ENCODE data around the gene PASK. TPM values are rescaled to one million over a fixed set of nuclear protein-coding genes. Genes with fewer than 3 reads are reported as not detected.

PASK gene
- total RNA-seq, 4 donors from 2014 or later: 3.4 to 8.9 (median 5.6) TPM

DNA sequence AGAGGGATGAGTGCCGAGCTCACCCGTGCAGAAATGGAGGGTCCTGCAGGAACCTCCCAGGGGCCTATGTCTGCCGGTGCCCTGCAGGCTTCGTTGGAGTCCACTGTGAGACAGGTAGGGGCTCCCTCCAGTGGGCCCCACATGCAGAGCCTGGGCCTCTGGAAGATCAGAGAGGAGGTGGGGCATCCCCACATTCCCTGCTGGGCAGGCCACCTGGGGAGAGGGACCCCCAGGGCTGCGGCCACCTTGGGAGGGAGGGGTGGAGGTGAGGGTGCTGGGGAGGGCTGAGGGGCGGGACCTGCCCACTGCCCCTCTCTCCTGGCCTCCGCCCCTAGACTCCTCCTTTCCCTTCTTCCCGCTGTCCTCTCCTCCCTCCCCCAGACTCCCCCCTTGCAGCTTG, 85.7 kb downstream of the PASK start:
- intact Hi-C loops (cut with DNase I): no loop called here
- Histone ChIP-seq H3K27ac (peak overlapping the region; percentile 84 to 88 (median 86)), H3K4me3 (peak overlapping the region; percentile 43 to 64 (median 55)), H3K36me3 (peaks cover 0 to 33% (median 0%) of the 10 kb centered on the region in 3 donors), H3K4me1 (peaks cover 10 to 51% (median 17%) of the 10 kb centered on the region in 3 donors), H3K27me3 (peaks cover 0 to 13% (median 0%) of the 10 kb centered on the region in 4 donors), H3K9me3 (no peaks in the 10 kb centered on the region)
- 14 to 22% methylated on average over 3 to 7 of the region's 8 CpGs for WGBS, 2 donors
- no peak for DNase-seq
- TF ChIP-seq POLR2A (IDR thresholded peaks at IDR 0.05): no peak
- TF ChIP-seq, protein P1, sequence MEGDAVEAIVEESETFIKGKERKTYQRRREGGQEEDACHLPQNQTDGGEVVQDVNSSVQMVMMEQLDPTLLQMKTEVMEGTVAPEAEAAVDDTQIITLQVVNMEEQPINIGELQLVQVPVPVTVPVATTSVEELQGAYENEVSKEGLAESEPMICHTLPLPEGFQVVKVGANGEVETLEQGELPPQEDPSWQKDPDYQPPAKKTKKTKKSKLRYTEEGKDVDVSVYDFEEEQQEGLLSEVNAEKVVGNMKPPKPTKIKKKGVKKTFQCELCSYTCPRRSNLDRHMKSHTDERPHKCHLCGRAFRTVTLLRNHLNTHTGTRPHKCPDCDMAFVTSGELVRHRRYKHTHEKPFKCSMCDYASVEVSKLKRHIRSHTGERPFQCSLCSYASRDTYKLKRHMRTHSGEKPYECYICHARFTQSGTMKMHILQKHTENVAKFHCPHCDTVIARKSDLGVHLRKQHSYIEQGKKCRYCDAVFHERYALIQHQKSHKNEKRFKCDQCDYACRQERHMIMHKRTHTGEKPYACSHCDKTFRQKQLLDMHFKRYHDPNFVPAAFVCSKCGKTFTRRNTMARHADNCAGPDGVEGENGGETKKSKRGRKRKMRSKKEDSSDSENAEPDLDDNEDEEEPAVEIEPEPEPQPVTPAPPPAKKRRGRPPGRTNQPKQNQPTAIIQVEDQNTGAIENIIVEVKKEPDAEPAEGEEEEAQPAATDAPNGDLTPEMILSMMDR (IDR thresholded peaks at IDR 0.05): peak in 2 of 6 experiments; percentile 6 to 31

DNA sequence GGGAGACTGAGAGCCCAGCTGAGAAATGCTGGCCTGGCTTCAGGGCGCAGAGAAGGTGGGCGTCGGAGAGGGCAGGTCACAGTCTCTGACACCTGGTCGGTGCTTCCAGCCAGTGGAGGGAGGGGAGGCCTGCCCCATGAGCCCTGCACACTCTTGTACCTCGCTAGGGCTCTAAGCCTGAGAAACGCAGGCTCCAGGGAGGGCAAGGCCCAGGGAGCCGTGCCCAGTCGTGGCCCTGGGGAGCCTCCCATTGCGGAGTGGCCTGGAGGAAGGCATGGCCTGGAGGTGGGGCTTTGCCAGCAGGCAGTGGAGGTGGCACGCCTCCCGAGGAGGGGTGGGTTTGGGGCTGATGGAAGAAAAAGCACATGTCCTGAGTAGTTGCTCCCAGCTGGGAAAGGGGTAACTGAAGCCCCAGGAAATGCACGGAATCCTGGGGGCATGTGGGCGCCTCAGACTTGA, 86.2 kb downstream of the PASK start:
- Histone ChIP-seq H3K4me3 (peak overlapping the region; percentile 43 to 64 (median 55)), H3K4me1 (peaks cover 10 to 51% (median 17%) of the 10 kb centered on the region in 3 donors), H3K36me3 (peaks cover 0 to 29% (median 0%) of the 10 kb centered on the region in 3 donors), H3K27me3 (peaks cover 0 to 13% (median 0%) of the 10 kb centered on the region in 4 donors), H3K27ac (peak overlapping the region; percentile 84 to 88 (median 86)), H3K9me3 (no peaks in the 10 kb centered on the region)
- 19 to 50% methylated on average over 2 to 5 of the region's 13 CpGs for WGBS, 2 donors
- intact Hi-C loops (cut with DNase I): no loop called here
- TF ChIP-seq, protein P1 (IDR thresholded peaks at IDR 0.05): no peak
- no peak for TF ChIP-seq POLR2A (IDR thresholded peaks at IDR 0.05)
- DNase-seq: no peak

DNA sequence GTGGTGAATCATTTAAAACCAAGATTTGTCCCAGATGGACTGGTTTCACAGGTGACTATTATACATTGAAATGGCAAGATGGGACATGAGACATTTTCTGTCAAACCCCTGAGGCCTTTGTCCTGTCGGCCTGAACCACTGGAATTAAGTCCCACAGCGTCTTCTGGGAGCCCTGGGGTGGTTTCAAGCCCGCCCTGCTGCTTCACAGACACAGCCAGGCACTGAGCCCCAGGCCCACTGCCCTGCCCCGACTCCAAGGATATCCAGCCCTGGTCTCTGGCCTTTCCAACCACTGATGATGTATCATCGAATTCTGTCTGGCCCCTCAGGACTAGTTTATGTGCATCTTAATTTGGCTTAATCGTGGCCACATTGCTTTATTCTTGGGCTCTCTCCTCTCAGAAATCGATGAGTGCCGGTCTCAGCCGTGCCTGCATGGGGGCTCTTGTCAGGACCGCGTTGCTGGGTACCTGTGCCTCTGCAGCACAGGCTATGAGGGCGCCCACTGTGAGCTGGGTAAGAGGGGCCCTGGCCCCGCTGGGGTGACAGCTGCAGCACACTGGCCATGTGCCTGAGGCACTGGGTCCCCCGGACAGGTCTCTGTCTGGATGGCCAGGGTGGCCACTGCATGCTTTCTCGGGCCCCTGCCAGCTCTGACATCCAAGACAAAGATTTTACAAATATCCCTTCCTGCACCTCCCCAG, 86.7 kb downstream of the PASK start:
- Histone ChIP-seq H3K4me1 (peaks cover 10 to 51% (median 17%) of the 10 kb centered on the region in 3 donors), H3K36me3 (peaks cover 0 to 23% (median 0%) of the 10 kb centered on the region in 3 donors), H3K4me3 (peak overlapping the region; percentile 43 to 64 (median 55)), H3K27ac (peak overlapping the region; percentile 84 to 88 (median 86)), H3K9me3 (no peaks in the 10 kb centered on the region), H3K27me3 (peaks cover 0 to 13% (median 0%) of the 10 kb centered on the region in 4 donors)
- intact Hi-C loops (cut with DNase I): no loop called here
- DNase-seq: no peak
- TF ChIP-seq POLR2A (IDR thresholded peaks at IDR 0.05): no peak
- TF ChIP-seq, protein P1 (IDR thresholded peaks at IDR 0.05): no peak
- WGBS, 2 donors: 27 to 66% methylated on average over 7 to 8 of the region's 15 CpGs

DNA sequence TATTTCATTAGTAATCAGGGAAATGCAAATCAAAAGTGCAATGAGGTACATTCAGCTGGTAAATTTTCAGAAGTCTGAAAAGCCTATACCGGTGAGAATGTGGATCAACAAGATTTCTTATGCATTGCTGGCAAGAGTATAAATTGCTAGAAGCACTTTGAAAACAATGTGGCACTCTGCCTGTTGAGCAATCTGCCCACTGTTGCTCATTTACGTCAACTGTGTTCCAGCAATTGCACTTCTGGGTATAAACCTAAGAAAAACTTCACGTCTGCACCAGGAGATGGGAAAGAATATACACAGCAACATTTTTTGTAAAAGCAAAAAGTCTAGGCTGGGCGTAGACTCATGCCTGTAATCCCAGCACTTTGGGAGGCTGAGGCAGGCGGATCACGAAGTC, 88.0 kb downstream of the PASK start:
- peaks cover 10 to 51% (median 17%) of the 10 kb centered on the region in 3 donors for H3K4me1 ChIP-seq
- peaks cover 0 to 12% (median 0%) of the 10 kb centered on the region in 3 donors for H3K36me3 ChIP-seq
- no peaks in the 10 kb centered on the region for H3K9me3 ChIP-seq
- 35 to 52% methylated on average over 6 of the region's 6 CpGs for WGBS, 2 donors
- TF ChIP-seq, protein P1 (IDR thresholded peaks at IDR 0.05): no peak
- TF ChIP-seq POLR2A (IDR thresholded peaks at IDR 0.05): no peak
- no peak for DNase-seq
- peaks cover 0 to 13% (median 0%) of the 10 kb centered on the region in 4 donors for H3K27me3 ChIP-seq
- peak overlapping the region; percentile 57 to 88 (median 86) for H3K27ac ChIP-seq
- intact Hi-C loops (cut with DNase I): no loop called here
- H3K4me3 ChIP-seq: no peak overlapping the region

Small RNA genes within 50 kb of the gene (small RNA-seq; reads per million reads assigned to genes)
- 0 reads per million in 4 donors for gene AC005237.2

Other genes starting within 250 kb of the PASK start
- not detected for gene CROCC2, start 243.1 kb downstream of the PASK start, total RNA-seq
- gene SNED1, start 150.9 kb downstream of the PASK start, total RNA-seq: 10 to 100 TPM in 1 of 4 donors, 1 to 10 TPM in 3; 3.3 to 13.9 (median 4.8) TPM
- gene MTERF4, start 47.2 kb downstream of the PASK start, total RNA-seq: 10 to 100 TPM; 27.7 to 37.0 (median 35.4) TPM
- gene PPP1R7, start 995 bp upstream of the PASK start, total RNA-seq: 100 to 1,000 TPM in 1 of 4 donors, 10 to 100 TPM in 3; 53.5 to 108 (median 63.3) TPM
- under 1 TPM in 1 of 4 donors, not detected in 3; 0.59 TPM for gene ANO7, start 39.2 kb upstream of the PASK start, total RNA-seq
- gene HDLBP, start 166.2 kb upstream of the PASK start, total RNA-seq: 100 to 1,000 TPM; 239 to 310 (median 273) TPM
- gene SEPTIN2, start 166.5 kb upstream of the PASK start, total RNA-seq: 100 to 1,000 TPM in 3 of 4 donors, 10 to 100 TPM in 1; 95.9 to 236 (median 185) TPM
- 10 to 100 TPM; 20.8 to 41.8 (median 37.1) TPM for gene FARP2, start 206.8 kb upstream of the PASK start, total RNA-seq